ENCODE measurements around the gene PTPRR.

DNA sequence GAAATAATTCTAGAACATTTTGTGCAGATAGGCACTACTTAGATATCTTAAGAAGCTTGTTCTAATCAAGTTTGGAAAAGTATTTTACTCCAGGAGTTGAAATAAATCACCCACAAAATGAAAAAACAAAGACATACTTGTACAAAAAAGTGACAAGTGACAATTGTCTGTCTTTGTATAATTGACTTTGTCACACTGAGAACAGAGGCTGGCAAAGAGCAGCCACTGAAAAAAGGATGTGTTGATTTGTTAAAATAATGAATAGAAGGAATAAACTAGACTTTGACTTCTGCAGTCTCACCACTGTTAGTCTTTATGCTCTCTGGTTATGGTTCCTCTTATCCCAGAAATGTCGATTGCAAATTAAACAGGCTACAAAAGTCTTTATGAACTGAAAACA lies 77.6 kb downstream of the PTPRR start:
- TF ChIP-seq, protein P1, sequence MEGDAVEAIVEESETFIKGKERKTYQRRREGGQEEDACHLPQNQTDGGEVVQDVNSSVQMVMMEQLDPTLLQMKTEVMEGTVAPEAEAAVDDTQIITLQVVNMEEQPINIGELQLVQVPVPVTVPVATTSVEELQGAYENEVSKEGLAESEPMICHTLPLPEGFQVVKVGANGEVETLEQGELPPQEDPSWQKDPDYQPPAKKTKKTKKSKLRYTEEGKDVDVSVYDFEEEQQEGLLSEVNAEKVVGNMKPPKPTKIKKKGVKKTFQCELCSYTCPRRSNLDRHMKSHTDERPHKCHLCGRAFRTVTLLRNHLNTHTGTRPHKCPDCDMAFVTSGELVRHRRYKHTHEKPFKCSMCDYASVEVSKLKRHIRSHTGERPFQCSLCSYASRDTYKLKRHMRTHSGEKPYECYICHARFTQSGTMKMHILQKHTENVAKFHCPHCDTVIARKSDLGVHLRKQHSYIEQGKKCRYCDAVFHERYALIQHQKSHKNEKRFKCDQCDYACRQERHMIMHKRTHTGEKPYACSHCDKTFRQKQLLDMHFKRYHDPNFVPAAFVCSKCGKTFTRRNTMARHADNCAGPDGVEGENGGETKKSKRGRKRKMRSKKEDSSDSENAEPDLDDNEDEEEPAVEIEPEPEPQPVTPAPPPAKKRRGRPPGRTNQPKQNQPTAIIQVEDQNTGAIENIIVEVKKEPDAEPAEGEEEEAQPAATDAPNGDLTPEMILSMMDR (IDR thresholded peaks at IDR 0.05; ENCODE audit: insufficient read depth, low read length, poor library complexity, severe bottlenecking), result no peak
- TF ChIP-seq EZH2phosphoT487 (conservative IDR thresholded peaks at IDR 0.05; ENCODE audit: low read length), result no peak

All from SU-DHL-6 (cell line).